ENCODE results near the gene SUSD1. TPM values are rescaled to one million over a fixed set of nuclear protein-coding genes. Genes with fewer than 3 reads are reported as not detected.
A peak's percentile ranks its signal among the peaks of the same experiment; 100 is the strongest.

SUSD1 gene
- total and polyA plus RNA-seq, 9 of the 15 experiments (the other 6 are each of a cell fraction or from before 2014, with no cell fraction given), result 10.9 to 44.4 (median 36.1) TPM

GRCh38 chr9:112194969-112195431 is 19.9 kb upstream of the SUSD1 start (continued):
- TF ChIP-seq NFE2L1 (tag; IDR thresholded peaks at IDR 0.05; ENCODE audit: borderline replicate concordance, low read depth) (no peak), ZFPM2 (CRISPR knock-in tag; IDR thresholded peaks at IDR 0.05) (no peak), BCL6 (CRISPR knock-in tag; IDR thresholded peaks at IDR 0.05) (no peak), FOXA1 (IDR thresholded peaks at IDR 0.05; ENCODE audit: borderline replicate concordance) (no peak), MCM2 (IDR thresholded peaks at IDR 0.05; ENCODE audit: low read depth) (no peak), CSDE1 (IDR thresholded peaks at IDR 0.05) (no peak), POLR3A (IDR thresholded peaks at IDR 0.05; ENCODE audit: borderline replicate concordance, extremely low read depth, insufficient read depth, insufficient read length) (no peak), HDAC6 (IDR thresholded peaks at IDR 0.05; ENCODE audit: low read depth, low read length) (no peak), SMAD2 (IDR thresholded peaks at IDR 0.05; ENCODE audit: low read depth, low read length) (no peak), MAX (CRISPR knock-in tag; IDR thresholded peaks at IDR 0.05) (peak; percentile 48; the same call in 1 of the 2 replicates), ZNF444 (CRISPR knock-in tag; IDR thresholded peaks at IDR 0.05) (no peak), CREBBP (IDR thresholded peaks at IDR 0.05; ENCODE audit: low read depth, low read length) (no peak), JUN (IDR thresholded peaks at IDR 0.05; ENCODE audit: borderline replicate concordance, low read depth, low read length) (no peak), JUN (CRISPR knock-in tag; IDR thresholded peaks at IDR 0.05; ENCODE audit: borderline replicate concordance) (no peak), ATF6 (CRISPR knock-in tag; IDR thresholded peaks at IDR 0.05) (no peak), CC2D1A (IDR thresholded peaks at IDR 0.05) (no peak), ZKSCAN1 (IDR thresholded peaks at IDR 0.05; ENCODE audit: low read depth, low read length) (no peak), SNIP1 (IDR thresholded peaks at IDR 0.05; ENCODE audit: low read depth) (no peak), ZBTB2 (IDR thresholded peaks at IDR 0.05) (no peak), ZNF146 (CRISPR knock-in tag; IDR thresholded peaks at IDR 0.05; ENCODE audit: unreplicated experiment) (no peak), MITF (IDR thresholded peaks at IDR 0.05) (no peak), PURB (CRISPR knock-in tag; IDR thresholded peaks at IDR 0.05; ENCODE audit: low read depth) (no peak), FIP1L1 (IDR thresholded peaks at IDR 0.05; ENCODE audit: low read depth, low read length, poor library complexity, severe bottlenecking) (no peak), HSF4 (CRISPR knock-in tag; IDR thresholded peaks at IDR 0.05; ENCODE audit: borderline replicate concordance) (no peak), MEIS2 (IDR thresholded peaks at IDR 0.05; ENCODE audit: partially characterized antibody) (no peak), ZNF121 (CRISPR knock-in tag; conservative IDR thresholded peaks at IDR 0.05) (no peak)

Data from K562 (cell line).